ENCODE results near the gene UBE2R2.
"Not testable (repeated sequence)": the region's sequence is repeated elsewhere in the genome, so short reads cannot be mapped to it uniquely, and the experiment has no call there.

Gene UBE2R2

DNA sequence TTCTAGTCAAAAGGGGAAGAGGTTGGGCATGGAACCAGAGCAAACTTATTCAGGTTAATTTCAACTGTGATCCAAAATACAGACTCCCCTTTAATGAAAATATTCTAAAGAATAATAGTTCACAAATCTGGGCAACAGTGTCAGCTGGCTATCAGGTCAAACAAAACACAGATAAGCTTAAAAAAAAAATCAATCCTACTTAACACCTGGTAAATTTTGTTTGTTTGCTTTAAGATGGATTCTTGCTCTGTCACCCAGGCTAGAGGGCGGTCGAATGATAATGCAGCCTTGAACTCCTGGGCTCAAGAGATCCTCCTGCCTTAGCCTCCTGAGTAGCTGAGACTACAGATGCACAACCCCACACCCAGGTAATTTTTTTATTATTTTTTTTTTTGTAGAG is 142.8 kb downstream of the UBE2R2 start:
- H3K27ac ChIP-seq: no peak overlapping the region
- TF ChIP-seq, protein P1, sequence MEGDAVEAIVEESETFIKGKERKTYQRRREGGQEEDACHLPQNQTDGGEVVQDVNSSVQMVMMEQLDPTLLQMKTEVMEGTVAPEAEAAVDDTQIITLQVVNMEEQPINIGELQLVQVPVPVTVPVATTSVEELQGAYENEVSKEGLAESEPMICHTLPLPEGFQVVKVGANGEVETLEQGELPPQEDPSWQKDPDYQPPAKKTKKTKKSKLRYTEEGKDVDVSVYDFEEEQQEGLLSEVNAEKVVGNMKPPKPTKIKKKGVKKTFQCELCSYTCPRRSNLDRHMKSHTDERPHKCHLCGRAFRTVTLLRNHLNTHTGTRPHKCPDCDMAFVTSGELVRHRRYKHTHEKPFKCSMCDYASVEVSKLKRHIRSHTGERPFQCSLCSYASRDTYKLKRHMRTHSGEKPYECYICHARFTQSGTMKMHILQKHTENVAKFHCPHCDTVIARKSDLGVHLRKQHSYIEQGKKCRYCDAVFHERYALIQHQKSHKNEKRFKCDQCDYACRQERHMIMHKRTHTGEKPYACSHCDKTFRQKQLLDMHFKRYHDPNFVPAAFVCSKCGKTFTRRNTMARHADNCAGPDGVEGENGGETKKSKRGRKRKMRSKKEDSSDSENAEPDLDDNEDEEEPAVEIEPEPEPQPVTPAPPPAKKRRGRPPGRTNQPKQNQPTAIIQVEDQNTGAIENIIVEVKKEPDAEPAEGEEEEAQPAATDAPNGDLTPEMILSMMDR (conservative IDR thresholded peaks at IDR 0.05): no peak

DNA sequence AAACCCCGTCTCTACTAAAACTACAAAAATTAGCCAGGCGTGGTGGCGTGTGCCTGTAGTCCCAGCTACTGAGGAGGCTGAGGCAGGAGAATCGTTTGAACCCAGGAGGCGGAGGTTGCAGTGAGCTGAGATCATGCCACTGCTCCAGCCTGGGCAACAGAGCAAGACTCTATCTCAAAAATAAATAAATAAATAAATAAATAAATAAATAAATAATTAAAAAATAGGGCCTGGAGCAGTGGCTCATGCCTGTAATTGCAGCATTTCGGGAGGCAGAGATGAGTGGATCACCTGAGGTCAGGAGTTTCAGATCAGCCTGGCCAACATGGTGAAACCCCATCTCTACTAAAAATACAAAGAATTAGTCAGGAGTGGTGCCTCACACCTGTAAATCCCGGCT is 145.5 kb downstream of the UBE2R2 start:
- H3K27ac ChIP-seq: not testable (repeated sequence)

DNA sequence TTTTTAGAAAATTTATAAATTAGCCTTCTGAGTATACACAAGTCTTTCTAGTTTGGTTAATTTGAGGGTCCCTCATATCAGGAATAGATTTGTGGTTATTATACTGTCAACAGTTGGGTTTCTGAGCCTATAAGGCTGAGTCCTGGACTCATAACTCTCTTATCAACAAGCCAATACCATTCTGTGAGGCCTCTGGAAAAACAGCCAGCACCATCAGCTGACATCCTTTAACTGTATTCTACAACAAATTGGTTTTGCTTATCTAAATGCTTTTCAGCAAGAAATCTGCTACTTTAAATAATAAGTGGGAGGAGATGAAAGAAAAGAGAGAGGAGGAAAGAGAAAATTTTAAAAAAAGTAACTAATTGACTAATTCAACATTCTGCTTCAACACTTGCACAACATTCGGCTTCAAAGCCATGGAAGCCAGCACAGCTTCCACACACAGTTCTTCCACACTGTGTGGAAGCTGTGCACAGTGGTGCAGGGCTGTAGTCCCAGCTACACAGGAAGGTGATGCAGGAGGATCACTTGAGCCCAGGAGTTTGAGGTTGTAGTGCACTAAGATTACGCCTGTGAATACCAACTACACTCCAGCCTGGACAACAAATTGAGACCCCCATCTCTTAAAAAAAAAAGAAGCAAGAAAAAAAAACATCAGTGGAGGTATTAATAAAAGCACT is 147.3 kb downstream of the UBE2R2 start:
- TF ChIP-seq, protein P1 (conservative IDR thresholded peaks at IDR 0.05): no peak
- no peak overlapping the region for H3K27ac ChIP-seq

Measured in VCaP (cell line).